HL-60 (cell line): ENCODE results near the gene ZNF503.

Experiments used
- DNase-seq, 2 experiments: peaks; one replicate each; pipeline ENCODE4 v3.0.0-alpha.2; 2010 to 2020; ENCODE audit warnings: low read depth in 1 of 2, low spot score in 1 of 2
- H3K27ac ChIP-seq: fragments of 250-450 bp; sonication (Bioruptor Pico); replicated peaks from 2 replicates; pipeline ENCODE4 v1.5.1; 2020; ENCODE audit warnings: mild to moderate bottlenecking, moderate library complexity
- H3K27me3 ChIP-seq: fragments of 250-450 bp; sonication (Bioruptor Pico); 2 replicates; pipeline ENCODE4 v1.5.1; 2021; ENCODE audit warnings: mild to moderate bottlenecking, moderate library complexity; ENCODE audit not compliant: insufficient read depth, poor library complexity, severe bottlenecking
- H3K4me3 ChIP-seq: replicated peaks from 2 replicates; pipeline ENCODE4 v1.5.1; 2011; ENCODE audit warnings: mild to moderate bottlenecking, control low read depth, low read length; ENCODE audit not compliant: insufficient read depth
- GABPA ChIP-seq: IDR thresholded peaks from 2 replicates; pipeline ENCODE4 v1.6.1; 2012; ENCODE audit warnings: low read depth
- POLR2AphosphoS5 ChIP-seq: IDR thresholded peaks from 2 replicates; pipeline ENCODE4 v1.6.1; 2012; ENCODE audit warnings: low read depth
- SPI1 ChIP-seq: IDR thresholded peaks from 2 replicates; pipeline ENCODE4 v1.6.1; 2012; ENCODE audit warnings: low read depth, mild to moderate bottlenecking, borderline replicate concordance
- TF ChIP-seq, protein P1 (sequence below): IDR thresholded peaks from one replicate; pipeline ENCODE4 v1.5.1; 2011; ENCODE audit warnings: low read length, control low read depth, inconsistent platforms; ENCODE audit not compliant: insufficient read depth
- TF ChIP-seq, protein P2 (sequence below): IDR thresholded peaks from 2 replicates; pipeline ENCODE4 v1.6.1; 2012; ENCODE audit warnings: low read depth; ENCODE audit not compliant: insufficient replicate concordance

ZNF503 gene

DNA sequence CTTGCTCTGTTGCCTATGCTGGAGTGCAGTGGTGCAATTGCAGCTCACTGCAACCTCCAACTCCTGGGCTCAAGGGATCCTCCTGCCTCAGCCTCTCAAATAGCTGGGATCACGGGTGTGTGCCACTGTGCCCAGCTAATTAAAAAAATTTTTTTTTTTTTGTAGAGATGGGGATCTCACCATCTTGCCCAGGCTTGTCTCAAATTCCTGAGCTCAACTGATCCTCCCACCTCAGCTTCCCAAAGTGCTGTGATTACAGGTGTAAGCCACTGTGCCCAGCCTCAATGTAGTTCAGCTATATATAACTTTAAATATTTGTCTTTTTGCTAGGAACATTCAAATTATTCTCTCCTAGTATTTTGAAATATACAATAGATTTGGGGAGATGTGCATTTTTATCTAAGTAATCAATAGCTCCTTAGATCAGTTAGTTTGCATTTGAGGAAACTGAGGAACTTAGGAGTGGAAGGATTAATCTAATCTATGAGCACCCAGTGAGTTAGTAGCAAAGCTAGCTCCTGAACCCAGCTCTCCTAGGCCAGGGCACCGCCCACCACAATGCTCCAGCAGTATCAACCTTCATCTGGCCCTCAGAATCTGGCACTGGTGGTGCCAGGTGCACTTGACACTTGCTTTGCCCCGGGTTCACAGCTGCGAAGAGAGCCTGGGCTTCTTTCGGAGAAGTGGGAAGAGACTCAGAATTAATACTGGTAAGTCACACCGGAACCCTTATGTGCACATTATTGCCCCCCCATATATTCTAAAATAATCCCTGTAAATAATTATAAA, 23.9 kb upstream of the ZNF503 start:
- no peaks in the 10 kb centered on the region for H3K27me3 ChIP-seq
- no peak overlapping the region for H3K27ac ChIP-seq
- no peak overlapping the region for H3K4me3 ChIP-seq
- DNase-seq = no peak
- no peak for TF ChIP-seq GABPA

DNA sequence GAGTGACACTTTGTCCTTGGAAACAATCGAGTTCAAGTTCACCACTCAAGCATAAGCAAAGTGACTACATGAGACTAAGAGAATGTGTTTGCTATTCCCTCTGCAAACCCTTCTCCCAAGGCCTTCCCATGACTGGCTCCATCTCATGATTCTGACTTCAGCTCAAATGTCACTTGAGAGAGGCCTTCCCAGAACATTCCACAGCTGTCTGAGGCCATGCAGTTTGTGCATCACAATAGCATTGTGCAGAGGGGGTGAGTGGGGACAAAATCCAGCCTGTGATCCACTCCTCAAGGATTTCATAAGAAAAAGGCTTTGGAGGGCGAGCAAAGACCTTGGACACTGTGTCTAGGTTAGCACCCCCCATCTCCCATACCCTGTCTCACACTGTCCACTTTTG, 23.0 kb upstream of the ZNF503 start:
- H3K27ac ChIP-seq = no peak overlapping the region
- no peak overlapping the region for H3K4me3 ChIP-seq
- no peak for TF ChIP-seq POLR2AphosphoS5
- H3K27me3 ChIP-seq = no peaks in the 10 kb centered on the region
- DNase-seq = no peak

DNA sequence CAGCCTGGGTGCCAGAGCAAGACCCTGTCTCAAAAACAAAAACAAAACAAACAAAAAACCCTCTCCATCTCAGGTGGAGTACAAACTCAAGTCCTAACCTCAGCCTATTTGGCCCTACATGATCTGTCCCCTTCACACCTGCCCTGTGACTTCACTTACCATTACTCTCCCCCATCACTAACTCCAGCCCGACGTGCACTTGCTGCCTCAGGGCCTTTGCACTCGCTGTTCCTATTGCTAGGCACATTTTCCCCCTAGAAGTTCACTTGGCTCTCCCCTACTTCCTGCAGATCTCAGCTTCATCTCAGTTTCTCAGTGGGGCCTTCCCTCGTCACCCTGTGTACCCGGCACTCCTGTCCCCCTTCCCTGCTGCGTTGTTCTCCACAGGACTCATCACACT, 21.3 kb upstream of the ZNF503 start:
- no peak for DNase-seq
- TF ChIP-seq GABPA (no peak), POLR2AphosphoS5 (no peak), SPI1 (no peak)
- TF ChIP-seq, protein P1, sequence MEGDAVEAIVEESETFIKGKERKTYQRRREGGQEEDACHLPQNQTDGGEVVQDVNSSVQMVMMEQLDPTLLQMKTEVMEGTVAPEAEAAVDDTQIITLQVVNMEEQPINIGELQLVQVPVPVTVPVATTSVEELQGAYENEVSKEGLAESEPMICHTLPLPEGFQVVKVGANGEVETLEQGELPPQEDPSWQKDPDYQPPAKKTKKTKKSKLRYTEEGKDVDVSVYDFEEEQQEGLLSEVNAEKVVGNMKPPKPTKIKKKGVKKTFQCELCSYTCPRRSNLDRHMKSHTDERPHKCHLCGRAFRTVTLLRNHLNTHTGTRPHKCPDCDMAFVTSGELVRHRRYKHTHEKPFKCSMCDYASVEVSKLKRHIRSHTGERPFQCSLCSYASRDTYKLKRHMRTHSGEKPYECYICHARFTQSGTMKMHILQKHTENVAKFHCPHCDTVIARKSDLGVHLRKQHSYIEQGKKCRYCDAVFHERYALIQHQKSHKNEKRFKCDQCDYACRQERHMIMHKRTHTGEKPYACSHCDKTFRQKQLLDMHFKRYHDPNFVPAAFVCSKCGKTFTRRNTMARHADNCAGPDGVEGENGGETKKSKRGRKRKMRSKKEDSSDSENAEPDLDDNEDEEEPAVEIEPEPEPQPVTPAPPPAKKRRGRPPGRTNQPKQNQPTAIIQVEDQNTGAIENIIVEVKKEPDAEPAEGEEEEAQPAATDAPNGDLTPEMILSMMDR = no peak
- TF ChIP-seq, protein P2, sequence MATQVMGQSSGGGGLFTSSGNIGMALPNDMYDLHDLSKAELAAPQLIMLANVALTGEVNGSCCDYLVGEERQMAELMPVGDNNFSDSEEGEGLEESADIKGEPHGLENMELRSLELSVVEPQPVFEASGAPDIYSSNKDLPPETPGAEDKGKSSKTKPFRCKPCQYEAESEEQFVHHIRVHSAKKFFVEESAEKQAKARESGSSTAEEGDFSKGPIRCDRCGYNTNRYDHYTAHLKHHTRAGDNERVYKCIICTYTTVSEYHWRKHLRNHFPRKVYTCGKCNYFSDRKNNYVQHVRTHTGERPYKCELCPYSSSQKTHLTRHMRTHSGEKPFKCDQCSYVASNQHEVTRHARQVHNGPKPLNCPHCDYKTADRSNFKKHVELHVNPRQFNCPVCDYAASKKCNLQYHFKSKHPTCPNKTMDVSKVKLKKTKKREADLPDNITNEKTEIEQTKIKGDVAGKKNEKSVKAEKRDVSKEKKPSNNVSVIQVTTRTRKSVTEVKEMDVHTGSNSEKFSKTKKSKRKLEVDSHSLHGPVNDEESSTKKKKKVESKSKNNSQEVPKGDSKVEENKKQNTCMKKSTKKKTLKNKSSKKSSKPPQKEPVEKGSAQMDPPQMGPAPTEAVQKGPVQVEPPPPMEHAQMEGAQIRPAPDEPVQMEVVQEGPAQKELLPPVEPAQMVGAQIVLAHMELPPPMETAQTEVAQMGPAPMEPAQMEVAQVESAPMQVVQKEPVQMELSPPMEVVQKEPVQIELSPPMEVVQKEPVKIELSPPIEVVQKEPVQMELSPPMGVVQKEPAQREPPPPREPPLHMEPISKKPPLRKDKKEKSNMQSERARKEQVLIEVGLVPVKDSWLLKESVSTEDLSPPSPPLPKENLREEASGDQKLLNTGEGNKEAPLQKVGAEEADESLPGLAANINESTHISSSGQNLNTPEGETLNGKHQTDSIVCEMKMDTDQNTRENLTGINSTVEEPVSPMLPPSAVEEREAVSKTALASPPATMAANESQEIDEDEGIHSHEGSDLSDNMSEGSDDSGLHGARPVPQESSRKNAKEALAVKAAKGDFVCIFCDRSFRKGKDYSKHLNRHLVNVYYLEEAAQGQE = no peak
- no peak overlapping the region for H3K4me3 ChIP-seq
- H3K27ac ChIP-seq = no peak overlapping the region
- no peaks in the 10 kb centered on the region for H3K27me3 ChIP-seq

GRCh38 chr10:75418712-75419111, 17.1 kb upstream of the ZNF503 start:
- no peak for TF ChIP-seq GABPA
- TF ChIP-seq POLR2AphosphoS5 = no peak
- no peak for TF ChIP-seq SPI1
- TF ChIP-seq, protein P2 = no peak
- TF ChIP-seq, protein P1 = no peak
- no peak for DNase-seq
- no peaks in the 10 kb centered on the region for H3K27me3 ChIP-seq
- H3K27ac ChIP-seq = no peak overlapping the region
- no peak overlapping the region for H3K4me3 ChIP-seq

DNA sequence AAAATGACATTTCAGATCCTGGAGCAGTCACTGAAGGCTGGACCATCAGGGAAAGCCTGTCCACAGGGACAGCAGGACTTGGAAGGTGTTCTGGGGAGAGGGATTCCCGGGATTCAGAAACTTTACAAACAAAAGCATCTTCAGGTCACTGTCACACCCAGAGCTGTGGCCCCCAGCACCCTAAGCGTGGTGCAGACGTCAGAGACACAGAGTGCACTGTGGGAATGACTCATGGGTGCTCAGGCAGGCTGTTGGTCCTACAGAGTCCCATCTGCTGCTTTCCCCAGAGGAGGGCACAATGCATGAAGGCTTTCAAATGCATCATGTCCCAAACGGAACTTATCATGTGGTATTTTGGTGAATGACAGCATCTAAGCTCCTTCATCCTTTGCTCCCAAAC, 16.7 kb upstream of the ZNF503 start:
- TF ChIP-seq, protein P1 = no peak
- TF ChIP-seq POLR2AphosphoS5 (no peak), GABPA (no peak), SPI1 (no peak)
- TF ChIP-seq, protein P2 = no peak
- Histone ChIP-seq H3K4me3 (no peak overlapping the region), H3K27me3 (no peaks in the 10 kb centered on the region), H3K27ac (no peak overlapping the region)
- DNase-seq = no peak
